Fibroblast of skin of abdomen (primary cell): ENCODE data around the gene NOB1. TPM values are rescaled to one million over a fixed set of nuclear protein-coding genes. Genes with fewer than 3 reads are reported as not detected.
"Not testable (repeated sequence)": the region's sequence is repeated elsewhere in the genome, so short reads cannot be mapped to it uniquely, and the experiment has no call there.

Experiments used
- DNase-seq: peaks from one replicate; pipeline ENCODE4 v3.0.0-alpha.2; 2013
- polyA plus RNA-seq, 2 experiments: library from polyadenylated mRNA; unstranded; fragments of 120-200 nt; gene quantifications; one replicate each; pipeline ENCODE4 v1.2.1, GENCODE V29; 2013; ENCODE audit not compliant: insufficient read length in 2 of 2

The NOB1 gene
- 59.5 TPM for polyA plus RNA-seq (2013, experiment 1 of 2; ENCODE audit: insufficient read length)
- polyA plus RNA-seq (2013, experiment 2 of 2; ENCODE audit: insufficient read length): 59.2 TPM

GRCh38 chr16:69754469-69755310, at the start of gene NOB1:
NOB1 (minus strand) TSS chr16:69754926; CDS start chr16:69754910, 16 bp downstream.
- DNase-seq: peak; percentile 95

- DNase-seq: peak; percentile 20
These were observed 49.6 kb upstream of the NOB1 start for GRCh38 chr16:69804297-69804696.

- DNase-seq: peak; percentile 20
These were observed 44.9 kb upstream of the NOB1 start for GRCh38 chr16:69799611-69800031.

GRCh38 chr16:69798466-69798865, 43.7 kb upstream of the NOB1 start:
- no peak for DNase-seq

- DNase-seq: peak; percentile 62
These were observed 41.8 kb upstream of the NOB1 start for GRCh38 chr16:69796285-69797118.

GRCh38 chr16:69794486-69794885, 39.8 kb upstream of the NOB1 start:
- no peak for DNase-seq

- DNase-seq: no peak
These were observed 38.8 kb upstream of the NOB1 start for GRCh38 chr16:69793526-69793925.

GRCh38 chr16:69791391-69791847, 36.7 kb upstream of the NOB1 start:
- DNase-seq: not testable (repeated sequence)

GRCh38 chr16:69787883-69788282, 33.2 kb upstream of the NOB1 start:
- no peak for DNase-seq

- peak; percentile 8 for DNase-seq
These were observed 29.9 kb upstream of the NOB1 start for GRCh38 chr16:69784586-69784985.

- DNase-seq: no peak
These were observed 26.4 kb upstream of the NOB1 start for GRCh38 chr16:69781118-69781517.

- no peak for DNase-seq
These were observed 25.0 kb upstream of the NOB1 start for GRCh38 chr16:69779724-69780123.

GRCh38 chr16:69775563-69775962, 20.8 kb upstream of the NOB1 start:
- no peak for DNase-seq

GRCh38 chr16:69773260-69773947, 18.7 kb upstream of the NOB1 start:
- DNase-seq: no peak

- no peak for DNase-seq
These were observed 16.9 kb upstream of the NOB1 start for GRCh38 chr16:69771651-69771967.

- no peak for DNase-seq
These were observed 14.7 kb upstream of the NOB1 start for GRCh38 chr16:69769404-69769803.

GRCh38 chr16:69768666-69769065, 13.9 kb upstream of the NOB1 start:
- no peak for DNase-seq

GRCh38 chr16:69767459-69768229, 12.9 kb upstream of the NOB1 start:
- DNase-seq: no peak

- DNase-seq: no peak
These were observed 8.8 kb upstream of the NOB1 start for GRCh38 chr16:69763599-69763942.

- DNase-seq: no peak
These were observed 8.3 kb upstream of the NOB1 start for GRCh38 chr16:69762814-69763598.
